Lower leg skin (tissue), 3 donors: Measurements from ENCODE around the gene MYO5A.

Source experiments
- CTCF ChIP-seq, 3 donors: fragments of 450-650 bp; IDR thresholded peaks; one replicate each; pipeline ENCODE4 v1.5.1; 2016; ENCODE audit warnings: antibody characterized with exemption in 3 of 3, mild to moderate bottlenecking in 3 of 3, moderate library complexity in 2 of 3
- POLR2A ChIP-seq, 2 donors: fragments of 450-650 bp; IDR thresholded peaks; one replicate each; pipeline ENCODE4 v1.6.1; 2016 to 2017; ENCODE audit warnings: antibody characterized with exemption in 2 of 2, mild to moderate bottlenecking in 1 of 2, moderate library complexity in 1 of 2

GRCh38 chr15:52540374-52541012 lies 11.8 kb upstream of the MYO5A start:
- TF ChIP-seq CTCF (IDR thresholded peaks at IDR 0.05) (no peak), POLR2A (IDR thresholded peaks at IDR 0.05) (no peak)
